ENCODE data around the gene NME3.

DNA sequence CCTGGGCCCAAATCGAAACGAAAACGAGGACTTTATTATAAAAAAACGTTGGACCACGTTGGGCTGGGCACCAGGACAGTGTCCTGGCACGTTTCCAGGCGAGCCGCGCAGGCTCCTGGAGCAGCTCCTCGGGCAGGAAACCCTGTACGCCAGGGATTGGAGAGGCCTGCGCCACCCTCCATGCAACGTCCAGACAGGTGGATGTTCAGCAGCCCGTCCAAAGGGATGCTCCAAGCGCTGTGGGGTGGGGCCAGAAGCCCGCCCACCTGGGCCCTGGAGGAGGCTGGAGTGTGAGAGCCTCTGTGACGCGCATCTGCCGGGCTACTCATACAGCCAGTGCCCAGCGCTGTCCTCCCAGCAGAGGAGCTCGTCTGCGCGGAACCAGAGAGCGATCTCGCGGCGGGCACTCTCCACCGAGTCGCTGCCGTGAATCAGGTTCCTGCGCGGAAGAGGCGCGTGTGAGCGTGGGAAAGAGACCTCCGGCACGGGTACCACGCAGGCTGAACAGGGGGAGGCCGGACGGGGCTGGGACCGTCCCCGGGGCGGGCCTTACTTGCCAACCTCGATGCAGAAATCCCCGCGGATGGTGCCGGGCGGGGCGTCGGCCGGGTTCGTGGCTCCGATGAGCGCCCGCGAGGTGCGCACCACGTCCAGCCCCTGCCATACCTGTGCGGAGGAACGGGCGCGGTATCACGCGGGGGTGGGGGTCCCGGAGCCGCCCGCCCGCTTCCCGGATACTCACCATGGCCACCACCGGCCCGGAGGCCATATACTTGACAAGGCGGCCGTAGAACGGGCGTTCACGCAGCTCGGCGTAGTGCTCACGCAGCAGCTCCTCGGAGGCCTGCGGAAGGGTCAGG is 785 bp downstream of the NME3 start:
- TF ChIP-seq, protein P1, sequence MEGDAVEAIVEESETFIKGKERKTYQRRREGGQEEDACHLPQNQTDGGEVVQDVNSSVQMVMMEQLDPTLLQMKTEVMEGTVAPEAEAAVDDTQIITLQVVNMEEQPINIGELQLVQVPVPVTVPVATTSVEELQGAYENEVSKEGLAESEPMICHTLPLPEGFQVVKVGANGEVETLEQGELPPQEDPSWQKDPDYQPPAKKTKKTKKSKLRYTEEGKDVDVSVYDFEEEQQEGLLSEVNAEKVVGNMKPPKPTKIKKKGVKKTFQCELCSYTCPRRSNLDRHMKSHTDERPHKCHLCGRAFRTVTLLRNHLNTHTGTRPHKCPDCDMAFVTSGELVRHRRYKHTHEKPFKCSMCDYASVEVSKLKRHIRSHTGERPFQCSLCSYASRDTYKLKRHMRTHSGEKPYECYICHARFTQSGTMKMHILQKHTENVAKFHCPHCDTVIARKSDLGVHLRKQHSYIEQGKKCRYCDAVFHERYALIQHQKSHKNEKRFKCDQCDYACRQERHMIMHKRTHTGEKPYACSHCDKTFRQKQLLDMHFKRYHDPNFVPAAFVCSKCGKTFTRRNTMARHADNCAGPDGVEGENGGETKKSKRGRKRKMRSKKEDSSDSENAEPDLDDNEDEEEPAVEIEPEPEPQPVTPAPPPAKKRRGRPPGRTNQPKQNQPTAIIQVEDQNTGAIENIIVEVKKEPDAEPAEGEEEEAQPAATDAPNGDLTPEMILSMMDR (IDR thresholded peaks at IDR 0.05 in 2 of 3, conservative IDR thresholded peaks at IDR 0.05 in 1 of 3; ENCODE audit: borderline replicate concordance in 1 of 3, insufficient read depth in 1 of 3, low read depth in 2 of 3, low read length in 2 of 3) = no peak
- TF ChIP-seq ZNF274 (IDR thresholded peaks at IDR 0.05; ENCODE audit: low read depth, low read length) = no peak
- no peak for TF ChIP-seq REST (IDR thresholded peaks at IDR 0.05; ENCODE audit: low read depth)
